ENCODE measurements around the gene SNRPE. TPM values are rescaled to one million over a fixed set of nuclear protein-coding genes. Genes with fewer than 3 reads are reported as not detected.

SNRPE gene
- total and polyA plus RNA-seq, 9 of the 15 experiments (the other 6 are each of a cell fraction or from before 2014, with no cell fraction given): 216 to 1,893 (median 487) TPM

- ChIA-PET CTCF (ENCODE audit: low intra/inter-chr PET ratio) (no interaction called here), POLR2A (no interaction called here)
- DNase-seq (ENCODE audit: extremely low read depth in 1 of 4, low spot score in 3 of 4) (no peak), ATAC-seq (peak; percentile 66), FAIRE-seq (no peak)
- Histone ChIP-seq H3K79me2 (ENCODE audit: control insufficient read depth, insufficient read depth, low read length) (no peaks in the 10 kb centered on the region), H3K4me2 (ENCODE audit: insufficient read depth, low read length) (no peak overlapping the region), H3K9ac (ENCODE audit: insufficient read depth in 1 of 2, low read depth in 2 of 2, low read length in 2 of 2) (no peak overlapping the region), H3K4me1 (replicated peaks in 1 of 2; ENCODE audit: control insufficient read depth in 2 of 2, insufficient read depth in 2 of 2, low read length in 2 of 2) (no peaks in the 10 kb centered on the region), H3K9me3 (replicated peaks; ENCODE audit: control insufficient read depth, insufficient read depth, low read depth, low read length) (no peaks in the 10 kb centered on the region), H3K27ac (ENCODE audit: extremely low read depth, low read depth, low read length) (no peak overlapping the region), H3K9me1 (ENCODE audit: control insufficient read depth, insufficient read depth, low read length) (no peaks in the 10 kb centered on the region), H3K4me3 (no peak overlapping the region), H3K36me3 (ENCODE audit: control insufficient read depth, insufficient read depth, low read length) (no peaks in the 10 kb centered on the region), H3K27me3 (ENCODE audit: control insufficient read depth in 2 of 2, insufficient read depth in 2 of 2, low read length in 2 of 2) (peaks cover 6 to 10% of the 10 kb centered on the region in 2 experiments; a peak in 2 of 5 replicates), H4K20me1 (replicated peaks; ENCODE audit: control insufficient read depth, insufficient read depth, low read length) (no peaks in the 10 kb centered on the region), H2AFZ (ENCODE audit: low read depth, low read length) (no peak overlapping the region)
- intact Hi-C loops (cut with micrococcal nuclease) (no loop called here), in situ Hi-C loops (cut with MboI) (no loop called here)
- BruUV-seq (replicated peaks): no TSS peak
- WGBS (ENCODE audit: insufficient coverage, low coverage, missing lambda C conversion rate): 0% methylated on average over 3 of the region's 3 CpGs
- TF ChIP-seq TRIM28 (IDR thresholded peaks at IDR 0.05) (no peak), ZNF717 (CRISPR knock-in tag; IDR thresholded peaks at IDR 0.05) (no peak), SP2 (IDR thresholded peaks at IDR 0.05; ENCODE audit: extremely low read depth, low read depth, low read length, poor library complexity, severe bottlenecking) (no peak), MYC (IDR thresholded peaks at IDR 0.05; ENCODE audit: low read depth, low read length) (peak; percentile 13; the same call in 1 of the 2 replicates), MYC (CRISPR knock-in tag; IDR thresholded peaks at IDR 0.05; ENCODE audit: borderline replicate concordance, low read depth) (no peak), L3MBTL2 (IDR thresholded peaks at IDR 0.05) (peak; percentile 61; the same call in 1 of the 2 replicates), TAL1 (IDR thresholded peaks at IDR 0.05) (peak; percentile 15; the same call in 1 of the 2 replicates), HMBOX1 (IDR thresholded peaks at IDR 0.05) (peak; percentile 84), TEAD4 (IDR thresholded peaks at IDR 0.05; ENCODE audit: low read length) (peak; percentile 44; the same call in 1 of the 2 replicates), TEAD4 (CRISPR knock-in tag; IDR thresholded peaks at IDR 0.05; ENCODE audit: borderline replicate concordance) (no peak), HES1 (IDR thresholded peaks at IDR 0.05; ENCODE audit: low read depth) (peak; percentile 79; the same call in 1 of the 2 replicates)
Observed at GRCh38 chr1:203913073-203913521, 51.7 kb downstream of the SNRPE start.

Measured in K562 (cell line).